LHCN-M2 (cell line): Measurements from ENCODE around the gene SLC6A17. TPM values are rescaled to one million over a fixed set of nuclear protein-coding genes. Genes with fewer than 3 reads are reported as not detected.

Experiments used
- DNase-seq: peaks from one replicate; pipeline ENCODE4 v3.0.0-alpha.2; 2012; ENCODE audit warnings: low read depth
- total RNA-seq: library from RNA; depleted of rRNA; stranded (reverse); fragments of >200 nt; gene quantifications from 2 replicates; pipeline ENCODE4 v1.2.3, GENCODE V29; 2014

SLC6A17 gene
- total RNA-seq, 1 experiment from 2014 or later, result 0.23 TPM

- no peak for DNase-seq
Measured at GRCh38 chr1:110201157-110201825, 51.0 kb downstream of the SLC6A17 start.

- DNase-seq, result peak; percentile 62
Measured at GRCh38 chr1:110203021-110203661, 52.8 kb downstream of the SLC6A17 start.

- DNase-seq, result no peak
Measured at GRCh38 chr1:110205156-110205555, 54.9 kb downstream of the SLC6A17 start.

GRCh38 chr1:110205591-110206155, 55.4 kb downstream of the SLC6A17 start:
- DNase-seq, result no peak

- DNase-seq, result no peak
Measured at GRCh38 chr1:110206261-110206920, 56.1 kb downstream of the SLC6A17 start.

GRCh38 chr1:110207831-110208230, 57.5 kb downstream of the SLC6A17 start:
- no peak for DNase-seq

GRCh38 chr1:110208916-110209645, 58.8 kb downstream of the SLC6A17 start:
- DNase-seq, result no peak

- DNase-seq, result peak; percentile 21
Measured at GRCh38 chr1:110209715-110210603, 59.7 kb downstream of the SLC6A17 start, which contains the start of gene KCNC4. Gene KCNC4 (plus strand): TSS chr1:110210314. CDS start chr1:110211500, 1,186 bp downstream.

GRCh38 chr1:110210604-110211495, 60.6 kb downstream of the SLC6A17 start:
- no peak for DNase-seq

- no peak for DNase-seq
Measured at GRCh38 chr1:110211496-110212168, 61.3 kb downstream of the SLC6A17 start.

- DNase-seq, result no peak
Measured at GRCh38 chr1:110212169-110213142, 62.2 kb downstream of the SLC6A17 start.

- DNase-seq, result no peak
Measured at GRCh38 chr1:110213143-110213540, 62.8 kb downstream of the SLC6A17 start.

- no peak for DNase-seq
Measured at GRCh38 chr1:110214454-110215404, 64.4 kb downstream of the SLC6A17 start.

GRCh38 chr1:110215621-110216515, 65.6 kb downstream of the SLC6A17 start:
- DNase-seq, result no peak

- no peak for DNase-seq
Measured at GRCh38 chr1:110216844-110217444, 66.7 kb downstream of the SLC6A17 start.
